ENCODE measurements around the gene PTHLH.
A peak's percentile ranks its signal among the peaks of the same experiment; 100 is the strongest.

The PTHLH gene

DNA sequence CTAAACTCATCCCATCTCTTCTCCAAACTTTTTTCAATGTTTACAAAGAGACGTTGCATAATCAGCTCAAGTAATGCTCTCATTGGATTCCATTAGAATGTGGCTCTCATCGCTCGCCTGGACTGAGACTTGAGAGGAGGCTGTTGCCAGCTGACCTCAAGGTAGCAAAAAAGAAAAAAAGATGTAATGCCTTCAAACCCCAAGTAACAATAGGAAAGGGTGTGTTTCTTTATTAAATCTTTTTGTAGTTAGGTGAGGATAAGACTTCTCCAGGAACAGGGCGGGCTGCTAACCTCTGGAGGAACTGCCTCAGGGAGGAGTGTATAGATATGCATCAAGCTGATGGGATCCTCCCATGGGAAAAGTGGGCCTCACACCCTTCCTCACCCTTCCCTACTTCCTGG, 956 bp upstream of the PTHLH start:
- DNase-seq, result no peak

DNA sequence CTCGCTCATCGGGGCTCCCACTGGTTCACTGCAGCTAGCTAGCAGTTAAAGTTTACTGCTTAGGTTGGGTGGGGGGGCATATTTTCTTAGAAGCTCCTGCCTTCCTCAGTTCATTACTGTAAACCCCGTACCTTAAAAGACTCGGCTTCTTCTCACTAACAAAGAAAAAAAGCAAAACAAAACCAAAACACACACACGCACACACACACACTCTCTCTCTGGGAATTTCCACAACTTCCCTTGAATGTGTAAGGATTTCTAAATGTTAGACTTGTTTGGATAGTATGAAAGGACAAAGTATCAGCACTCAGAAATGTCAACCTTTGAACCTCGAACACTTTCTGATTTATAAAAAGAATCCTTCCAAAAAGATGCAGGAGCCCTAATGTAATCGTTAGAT, 927 bp downstream of the PTHLH start:
- DNase-seq, result no peak

DNA sequence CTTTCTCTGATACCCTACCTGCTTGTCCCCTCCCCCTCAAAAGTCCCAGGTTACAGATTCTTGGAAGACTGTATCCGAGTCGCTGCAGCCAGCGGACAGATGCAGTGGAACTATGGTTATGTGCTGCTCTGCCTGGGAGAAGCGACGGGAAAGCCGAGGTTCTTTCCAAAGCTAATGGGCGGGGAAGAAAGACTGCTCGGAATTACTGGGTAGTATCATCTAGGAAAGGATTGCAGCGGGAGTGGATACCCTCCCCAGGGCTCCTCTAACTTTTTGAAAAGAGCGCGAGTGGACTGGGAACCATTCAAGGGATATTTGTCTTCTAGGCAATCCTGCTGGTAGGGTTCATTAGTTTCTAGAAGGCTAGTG, 1.4 kb downstream of the PTHLH start:
- no peak for DNase-seq

DNA sequence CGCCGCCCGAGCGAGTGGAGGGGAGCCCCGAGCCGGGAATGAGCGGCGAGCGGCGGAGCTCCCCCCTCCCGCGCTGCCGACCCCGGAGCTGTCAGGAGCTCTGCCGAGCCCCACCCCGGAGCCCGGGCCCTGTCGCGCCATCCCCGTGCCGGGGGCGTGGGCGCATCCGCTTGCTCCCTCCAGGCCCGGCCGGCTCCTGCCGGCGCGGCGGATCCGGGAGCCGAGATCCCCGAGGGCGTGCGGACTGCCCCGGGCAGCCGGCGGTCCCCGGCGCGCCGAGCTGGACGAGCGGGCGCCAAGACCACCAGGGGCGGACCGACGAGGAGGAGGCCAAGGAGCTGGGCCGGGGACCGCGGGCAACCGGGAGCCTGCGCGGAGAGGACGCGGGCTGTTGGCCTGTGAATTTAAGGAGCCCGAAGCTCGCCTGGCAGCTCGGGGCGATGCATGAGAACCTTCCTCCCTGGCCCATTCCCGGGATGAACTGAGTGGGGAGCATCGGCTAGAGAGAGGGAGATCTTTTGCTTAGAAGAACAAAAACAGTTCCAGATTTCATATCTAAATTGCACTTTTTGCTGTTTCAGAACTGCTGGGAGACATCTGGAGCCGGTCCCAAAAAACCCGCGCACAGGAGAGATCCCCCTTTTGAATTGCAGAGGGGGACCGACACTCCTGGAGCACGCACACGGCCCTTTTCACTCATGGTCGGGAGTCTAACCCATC, 2.0 kb downstream of the PTHLH start:
- no peak for DNase-seq

DNA sequence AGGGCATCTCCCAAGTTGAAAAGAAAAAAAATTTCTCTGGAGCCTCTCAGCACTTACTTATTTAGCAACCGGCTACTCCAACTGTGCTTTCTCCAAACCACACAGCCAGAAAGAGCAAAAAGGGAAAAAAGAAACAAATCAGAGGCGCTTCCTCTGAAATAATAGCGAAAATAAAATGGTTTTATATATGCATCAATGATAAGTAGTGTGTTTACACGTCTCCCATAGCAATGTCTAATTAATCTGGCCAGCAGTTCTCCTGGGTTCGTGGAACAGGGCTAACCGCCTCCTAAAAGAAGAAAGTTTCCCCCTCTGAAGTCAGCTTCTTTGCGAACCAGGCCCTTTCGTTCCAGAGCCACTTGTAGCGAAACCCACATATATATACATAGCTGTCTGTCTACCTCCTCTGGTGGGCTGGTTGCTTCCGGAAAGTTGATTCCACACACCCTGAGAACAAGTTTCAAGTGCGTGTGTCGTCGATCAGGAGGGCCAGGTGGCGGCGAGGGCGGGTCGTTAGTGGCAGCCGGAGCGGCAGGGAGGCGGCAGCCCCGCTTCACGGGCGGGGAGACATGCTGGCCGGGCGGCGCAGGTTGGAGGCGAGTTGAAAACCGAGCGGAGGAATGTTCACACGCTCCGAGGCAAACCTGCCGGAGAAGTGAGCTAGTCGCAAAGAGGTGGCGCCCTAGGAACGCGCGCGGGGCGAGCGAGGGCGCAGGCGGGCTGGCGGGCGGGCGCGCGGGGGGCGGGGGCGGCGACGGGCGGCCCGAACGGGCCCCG, 2.7 kb downstream of the PTHLH start:
- no peak for DNase-seq

DNA sequence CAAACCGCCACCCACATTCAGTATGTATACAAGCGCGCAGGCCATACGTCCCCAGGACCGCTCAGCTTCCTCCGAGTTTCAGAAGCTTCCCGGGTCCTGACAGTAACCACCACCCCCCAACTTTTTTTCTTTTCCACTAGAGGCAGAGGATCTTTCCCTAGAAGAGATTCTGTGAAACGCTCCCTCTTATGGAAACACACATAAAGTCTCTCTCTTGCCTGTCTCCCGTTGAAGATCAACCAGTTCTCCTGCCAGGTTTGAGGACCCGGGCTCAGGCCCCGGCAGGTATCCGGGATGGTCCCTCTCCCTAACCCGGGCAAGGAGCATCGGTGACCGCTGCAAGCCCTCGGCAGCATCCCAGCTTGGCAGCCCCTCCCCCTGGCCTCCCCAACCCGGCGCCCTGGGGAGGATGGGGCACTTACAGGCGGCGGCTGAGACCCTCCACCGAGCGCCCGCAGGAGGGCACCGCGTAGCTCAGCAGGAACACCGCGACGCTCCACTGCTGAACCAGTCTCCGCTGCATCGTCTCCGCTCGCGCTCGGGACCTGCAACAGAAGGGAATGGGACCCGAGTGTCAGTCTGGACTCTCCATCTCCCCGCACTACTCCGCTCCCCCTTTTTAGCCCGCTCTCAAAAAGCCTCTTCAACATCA, 3.4 kb downstream of the PTHLH start:
- no peak for DNase-seq

DNA sequence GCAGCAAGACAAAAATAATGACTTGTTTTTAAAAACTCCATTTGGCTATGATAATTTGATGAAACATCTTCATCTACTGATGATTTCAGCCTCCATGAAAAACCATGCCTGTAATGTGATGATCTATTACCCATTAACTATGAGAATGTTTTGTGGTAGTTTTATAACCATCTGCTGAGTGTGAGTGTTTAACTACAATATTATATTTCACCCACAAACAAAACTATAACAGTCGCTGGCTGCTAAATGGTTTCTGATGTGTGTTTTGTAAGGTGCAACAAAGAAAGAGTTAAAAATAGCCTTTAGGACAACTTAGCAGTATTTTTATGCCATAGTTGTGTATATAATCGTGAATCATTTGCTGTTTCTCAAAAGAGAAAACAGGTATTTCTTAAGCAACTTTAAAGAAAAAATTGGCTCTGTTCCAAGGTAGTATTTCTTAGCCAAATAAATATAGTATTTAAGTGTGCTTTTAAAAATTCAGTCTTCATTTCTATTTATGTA, 4.9 kb downstream of the PTHLH start:
- no peak for DNase-seq

DNA sequence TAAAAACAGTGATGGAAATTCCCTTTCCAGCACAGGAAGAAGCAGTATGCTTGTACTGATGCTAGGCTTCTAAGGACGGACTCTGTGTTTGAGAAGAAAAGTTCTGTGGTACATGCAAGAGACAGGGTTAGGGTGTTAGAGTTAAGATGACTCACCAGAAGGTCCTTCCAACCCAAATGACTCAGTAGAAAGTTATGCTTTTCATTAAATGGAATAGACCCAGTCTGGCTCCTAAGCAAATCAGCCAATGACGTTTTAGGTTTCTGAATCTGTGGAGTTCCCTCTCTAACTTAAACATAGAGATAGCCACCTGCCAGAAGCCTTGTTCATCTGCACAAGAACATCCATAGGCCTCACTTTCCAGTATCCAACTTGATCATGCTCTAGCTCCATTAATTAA, 5.7 kb downstream of the PTHLH start:
- DNase-seq, result no peak

DNA sequence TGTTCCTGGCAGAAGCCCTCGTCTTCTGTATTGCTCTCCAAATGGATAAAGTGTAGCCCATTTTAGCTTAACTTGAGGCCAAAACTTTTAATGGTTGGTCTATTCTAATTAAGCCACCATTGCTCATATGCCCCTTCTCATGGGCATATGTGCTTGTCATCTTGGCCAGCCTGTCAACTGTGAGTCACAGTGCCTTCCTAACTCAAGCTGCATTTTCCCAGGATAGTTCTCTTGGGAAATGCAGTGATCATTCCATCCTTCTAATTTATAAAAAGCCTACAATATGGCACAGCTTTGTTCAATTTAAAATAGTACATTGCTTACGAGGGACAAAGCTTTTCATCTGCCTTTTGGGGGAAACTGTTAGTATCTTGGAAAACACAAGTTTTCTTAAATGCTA, 6.6 kb downstream of the PTHLH start:
- DNase-seq, result no peak

DNA sequence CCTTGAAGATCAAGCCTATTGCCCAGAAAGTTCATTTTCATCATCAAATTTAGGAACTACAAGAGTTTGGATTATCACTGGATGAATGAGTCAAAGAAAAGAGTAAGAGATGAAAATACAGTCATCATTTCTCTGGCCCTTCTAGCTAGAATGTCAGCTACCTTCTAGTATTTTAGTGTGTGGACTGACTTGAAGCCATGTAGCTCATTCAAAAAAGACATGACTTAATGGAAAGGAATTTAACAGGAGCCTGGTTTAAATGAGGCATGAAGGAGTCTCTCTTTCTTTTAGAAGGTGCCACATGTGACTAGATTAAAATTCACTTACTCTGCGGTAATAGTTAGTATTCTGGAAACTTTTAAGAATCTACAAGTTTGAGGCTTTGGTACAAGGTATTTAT, 7.1 kb downstream of the PTHLH start:
- DNase-seq, result no peak

DNA sequence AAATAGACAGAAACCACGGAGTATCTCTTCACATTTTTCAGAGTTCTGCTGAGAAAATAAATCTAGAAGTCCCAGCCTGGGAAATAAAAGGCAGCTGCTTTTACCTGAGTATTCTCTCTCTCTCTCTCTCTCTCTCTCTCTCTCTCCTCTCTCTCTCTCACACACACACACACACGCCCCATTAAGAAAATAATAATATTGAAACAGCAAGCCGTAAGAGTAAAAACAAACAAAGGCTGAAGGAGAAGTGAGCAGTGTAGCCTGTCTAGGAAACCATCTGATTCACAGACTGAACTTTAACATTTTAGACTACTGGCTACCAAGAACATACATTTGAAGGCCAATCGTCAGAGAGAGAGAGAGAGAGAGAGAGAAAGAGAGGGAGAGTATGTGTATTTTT, 8.4 kb downstream of the PTHLH start:
- DNase-seq, result no peak

DNA sequence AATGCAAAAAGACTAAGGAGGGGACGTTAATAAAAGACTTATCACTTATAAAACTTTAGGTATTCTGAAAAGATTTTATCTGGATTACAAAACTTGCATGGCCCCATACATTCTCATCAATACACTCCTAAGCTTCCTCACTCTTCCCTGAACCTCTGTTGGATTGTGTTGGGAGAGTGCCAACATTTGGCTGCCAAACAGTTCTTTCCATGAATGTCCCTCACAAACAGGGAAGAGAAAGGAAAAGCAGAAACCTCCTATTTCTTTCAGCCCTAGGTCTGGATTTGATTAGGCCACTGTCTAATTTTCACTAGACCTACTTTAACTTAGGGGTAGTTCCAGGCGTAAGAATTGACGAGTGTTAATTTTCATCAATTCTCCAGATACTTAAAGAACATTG, 11.7 kb downstream of the PTHLH start:
- no peak for DNase-seq

DNA sequence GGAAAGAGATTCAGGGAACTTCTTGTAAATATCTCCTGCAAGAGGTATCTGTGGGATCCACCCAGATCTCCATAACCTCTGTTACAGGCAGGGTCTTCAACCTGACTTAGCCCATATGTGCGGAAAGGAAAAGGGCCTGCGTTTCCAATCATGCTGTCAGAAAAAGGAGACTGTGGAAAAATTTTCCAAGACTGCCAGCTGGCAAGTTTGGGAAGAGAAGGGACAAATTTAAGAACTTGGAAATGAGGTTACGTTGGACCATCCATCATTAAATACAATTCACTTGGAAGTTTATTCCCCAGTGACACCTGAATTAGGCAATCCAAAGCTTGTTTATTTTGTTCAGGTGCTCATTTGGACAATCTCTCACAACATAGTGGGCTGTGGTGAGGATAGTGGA, 13.9 kb downstream of the PTHLH start:
- no peak for DNase-seq

DNA sequence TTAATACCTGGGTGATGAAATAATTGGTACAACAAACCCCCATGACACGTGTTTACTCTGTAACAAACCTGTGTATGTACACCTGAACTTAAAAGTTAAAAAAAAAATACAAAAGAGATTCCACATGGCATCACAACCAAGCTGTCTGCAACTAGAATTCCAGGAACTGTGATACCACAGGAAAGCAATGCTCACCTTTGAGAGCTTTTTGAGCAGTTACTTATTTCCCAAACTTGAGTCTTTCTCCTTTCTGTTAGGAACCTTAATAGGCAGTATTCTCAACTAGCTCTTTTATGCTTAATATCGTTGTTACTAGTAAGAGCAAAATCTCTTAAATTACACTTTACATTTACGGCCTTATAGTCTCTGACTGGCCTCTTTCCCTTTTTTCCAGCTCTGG, 15.2 kb downstream of the PTHLH start:
- no peak for DNase-seq

DNA sequence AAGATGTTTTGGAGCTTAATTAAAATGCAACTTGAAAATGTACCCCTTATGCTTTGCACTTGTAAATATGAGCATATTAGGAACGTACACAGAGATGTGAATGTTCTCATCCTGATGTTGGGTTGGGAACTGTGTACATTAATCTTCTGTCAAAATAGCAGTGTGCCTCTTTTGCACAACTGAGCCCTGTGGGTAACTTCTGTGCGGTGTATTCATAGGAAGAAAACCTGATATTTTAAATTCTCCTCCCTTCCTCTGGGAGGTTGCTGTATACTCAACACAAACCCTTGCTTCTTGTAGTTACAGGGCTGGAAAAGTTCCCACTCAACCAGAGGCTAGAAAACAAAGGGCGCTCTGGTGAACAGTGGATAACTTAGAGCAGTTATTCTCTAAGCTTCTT, 18.7 kb downstream of the PTHLH start:
- DNase-seq, result no peak

DNA sequence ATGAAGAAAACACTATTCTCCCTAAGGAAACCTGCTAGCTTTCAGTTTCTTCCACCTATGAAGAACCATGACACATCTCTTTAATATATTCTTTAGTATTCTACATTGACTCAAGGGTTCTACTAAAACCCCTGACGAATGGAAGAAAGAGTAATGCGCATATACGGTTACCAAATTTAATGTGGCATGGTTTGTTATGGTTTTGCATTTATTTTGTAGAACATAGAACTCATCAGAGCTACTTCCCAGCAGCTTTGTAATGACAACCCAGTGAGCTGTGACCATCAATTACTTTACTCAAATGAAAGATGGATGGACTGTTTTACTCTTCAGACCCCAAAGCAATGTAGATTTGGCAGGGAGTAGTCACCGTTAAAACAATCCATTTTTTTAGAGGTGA, 19.2 kb downstream of the PTHLH start:
- DNase-seq, result no peak

DNA sequence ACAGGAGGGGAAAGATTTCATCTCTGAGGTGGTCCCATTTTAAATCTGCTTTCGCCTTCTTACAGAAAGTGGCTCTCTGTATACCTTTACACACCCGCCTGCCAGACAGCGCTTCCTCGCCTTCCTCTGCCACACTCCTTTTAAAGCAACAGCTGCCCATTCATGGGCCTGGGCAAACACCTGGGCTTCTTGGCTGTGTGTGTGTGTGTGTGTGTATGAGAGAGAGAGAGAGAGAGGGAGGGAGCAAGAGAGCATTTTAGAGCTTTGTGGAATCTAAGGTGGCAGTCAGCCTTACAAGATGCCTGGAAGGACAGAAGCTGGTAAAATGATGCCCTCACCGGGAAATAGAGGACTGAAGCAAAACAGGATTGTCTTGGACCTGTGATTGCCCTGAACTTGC, 20.0 kb downstream of the PTHLH start:
- DNase-seq, result no peak

DNA sequence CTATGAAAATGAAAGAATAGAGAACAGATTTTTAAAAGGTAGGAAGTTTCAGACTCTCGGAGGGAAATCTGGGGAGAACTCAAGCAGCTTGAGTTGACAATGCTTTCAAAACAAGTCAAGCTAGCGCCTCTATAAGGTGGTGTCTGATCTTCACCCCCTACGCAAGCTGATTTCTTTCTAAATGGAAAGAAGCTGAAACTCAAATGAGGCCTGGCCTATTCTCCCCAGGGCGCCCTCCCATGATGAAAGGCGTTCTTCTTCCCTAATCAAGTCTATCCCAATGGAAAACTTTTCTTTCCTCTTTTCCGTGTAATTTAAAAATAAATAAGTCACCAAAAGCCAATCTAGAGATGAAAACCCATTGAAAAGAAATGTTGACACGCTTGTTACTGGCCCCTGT, 20.6 kb downstream of the PTHLH start:
- DNase-seq, result no peak

DNA sequence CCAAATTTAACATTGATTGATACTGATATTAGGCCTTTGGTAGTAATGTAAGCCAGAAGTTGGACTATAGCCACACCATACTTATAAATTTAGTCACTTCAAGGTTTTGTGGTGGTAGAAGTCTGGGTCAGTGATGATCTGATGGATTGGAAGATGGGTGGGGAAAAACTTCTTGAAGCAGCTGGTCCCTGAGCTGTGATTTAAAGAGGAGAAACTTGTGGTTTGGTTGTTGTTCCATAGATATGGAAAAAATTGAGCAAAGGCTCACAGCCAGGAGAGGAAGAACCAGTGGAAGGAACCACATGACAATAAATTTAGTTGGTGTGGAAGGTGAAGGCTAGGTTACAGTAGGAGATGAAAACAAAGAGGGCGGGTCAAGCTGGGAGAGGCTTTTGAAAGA, 26.1 kb downstream of the PTHLH start:
- DNase-seq, result no peak

DNA sequence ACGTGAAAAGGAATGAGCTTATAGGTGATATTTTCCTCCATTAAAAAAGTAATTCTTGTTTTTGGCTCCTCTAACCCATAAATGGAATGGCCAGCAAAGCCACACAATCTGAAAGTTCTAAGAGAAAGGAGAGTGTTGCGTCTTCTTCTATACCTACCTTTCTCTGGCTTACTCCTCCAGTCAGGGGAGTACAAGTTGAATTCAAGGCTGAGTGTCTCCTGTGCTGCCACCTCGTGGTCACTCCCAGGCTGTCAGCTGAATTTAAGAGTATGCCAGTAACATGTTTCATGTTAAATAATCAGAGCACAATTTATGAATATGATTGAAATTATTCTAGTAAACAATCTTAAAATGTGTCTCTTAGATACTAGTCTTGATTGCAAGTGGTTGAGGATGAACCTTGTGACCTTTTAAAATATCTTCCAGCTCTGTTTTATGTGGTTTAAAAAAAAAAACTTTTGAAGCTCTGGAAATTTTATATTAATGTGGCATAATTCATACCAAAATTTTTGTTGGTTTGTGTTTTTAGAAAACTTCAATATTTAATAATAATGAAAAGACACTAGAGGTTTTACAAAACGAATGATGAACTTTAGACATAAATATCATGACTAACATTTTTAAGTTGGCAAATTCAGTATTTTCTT, 31.7 kb downstream of the PTHLH start:
- peak; percentile 62 for DNase-seq

DNA sequence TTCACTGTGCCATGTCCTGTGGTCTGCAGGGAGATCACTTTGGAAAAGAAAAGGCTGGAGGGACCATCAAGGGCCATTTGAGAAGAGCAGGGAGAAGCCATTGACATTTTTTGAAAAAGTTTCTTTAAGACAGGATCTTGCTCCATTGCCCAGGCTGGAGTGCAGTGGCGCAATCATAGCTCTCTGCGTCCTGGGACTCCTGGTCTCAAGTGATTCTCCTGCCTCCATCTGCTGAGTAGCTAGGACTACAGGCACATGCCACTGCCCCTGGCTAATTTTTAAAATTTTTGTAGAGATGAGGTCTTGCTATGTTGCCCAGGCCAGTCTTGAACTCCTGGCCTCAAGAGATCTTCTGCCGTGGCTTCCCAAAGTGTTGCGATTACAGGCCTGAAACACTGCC, 32.3 kb downstream of the PTHLH start:
- no peak for DNase-seq

DNA sequence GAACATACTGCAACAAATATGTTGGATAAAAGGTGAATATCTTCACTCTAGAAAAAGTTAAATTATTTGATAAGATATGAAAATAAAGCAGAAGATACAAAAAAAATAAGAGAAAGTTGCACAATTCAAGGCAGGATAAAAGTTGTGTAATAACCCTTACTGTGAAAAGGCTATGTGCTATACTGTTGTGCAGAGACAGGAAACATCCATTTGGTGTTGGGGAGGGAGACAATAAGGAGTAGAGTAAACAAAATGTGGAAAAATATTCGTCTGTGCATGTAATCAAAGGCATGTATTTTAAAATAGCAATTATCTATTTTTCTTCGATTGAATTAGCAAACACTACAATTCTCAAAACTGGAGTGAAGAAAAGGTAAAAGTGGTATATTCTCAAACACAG, 34.8 kb downstream of the PTHLH start:
- DNase-seq, result no peak

DNA sequence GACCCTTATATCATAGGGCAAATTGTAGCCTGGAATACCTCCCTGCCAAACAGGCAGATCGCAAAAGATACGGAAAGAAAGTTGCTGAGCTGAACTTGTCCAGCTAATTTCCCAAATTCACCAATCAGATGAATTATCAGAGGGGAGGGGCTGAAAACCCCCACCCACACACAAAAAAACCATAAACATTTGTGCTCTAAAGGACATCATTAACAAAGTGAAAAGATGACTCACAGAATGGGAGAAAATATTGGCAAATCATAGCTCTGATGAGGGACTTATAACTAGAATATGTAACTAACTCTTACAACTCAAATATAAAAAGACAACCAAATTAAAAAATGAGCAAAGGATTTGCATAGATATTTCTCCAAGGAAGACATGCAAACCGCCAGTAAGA, 36.3 kb downstream of the PTHLH start:
- DNase-seq, result no peak

DNA sequence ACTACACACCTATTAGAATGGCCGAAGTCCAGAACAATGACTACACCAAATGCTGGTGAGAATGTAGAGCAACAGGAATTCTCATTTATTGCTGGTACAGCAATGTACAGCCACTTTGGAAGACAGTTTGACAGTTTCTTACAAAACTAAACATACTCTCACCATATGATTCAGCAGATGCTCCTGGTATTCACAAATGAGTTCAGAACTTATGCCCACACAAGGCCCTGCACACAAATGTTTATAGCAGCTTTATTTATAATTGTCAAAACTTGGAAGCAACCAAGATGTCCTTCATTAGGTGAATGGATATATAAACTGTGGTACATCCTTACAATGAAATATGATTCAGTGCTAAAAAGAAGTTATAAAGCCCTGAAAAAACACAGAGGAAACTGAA, 38.3 kb downstream of the PTHLH start:
- no peak for DNase-seq

All from DMS153 (cell line).